Measurements from ENCODE around the gene PRDM16. TPM values are rescaled to one million over a fixed set of nuclear protein-coding genes. Genes with fewer than 3 reads are reported as not detected.

The PRDM16 gene
- polyA plus RNA-seq, 3 donors: not detected

- Mint-ChIP-seq H3K9me3 (no peaks in the 10 kb centered on the region), H3K27ac (no peak overlapping the region), H3K4me1 (no peaks in the 10 kb centered on the region), H3K36me3 (no peaks in the 10 kb centered on the region), H3K4me3 (no peak overlapping the region), H3K27me3 (ENCODE audit: low read depth in 3 of 3) (peaks cover 0 to 2% (median 0%) of the 10 kb centered on the region in 3 donors)
- Histone ChIP-seq H3K9me3 (replicated peaks in 1 of 2; ENCODE audit: control insufficient read depth in 1 of 2, insufficient read depth in 1 of 2, low read length in 2 of 2) (no peaks in the 10 kb centered on the region), H2AFZ (ENCODE audit: insufficient read depth, low read depth, low read length, poor library complexity, severe bottlenecking) (no peak overlapping the region), H3K27me3 (ENCODE audit: control insufficient read depth in 2 of 2, insufficient read depth in 2 of 2, low read length in 2 of 2) (no peaks in the 10 kb centered on the region), H3K4me3 (replicated peaks in 1 of 3; ENCODE audit: low read depth in 2 of 3, low read length in 3 of 3) (no peak overlapping the region), H3K36me3 (replicated peaks in 1 of 2; ENCODE audit: control insufficient read depth in 1 of 2, insufficient read depth in 2 of 2, low read length in 2 of 2) (no peaks in the 10 kb centered on the region), H4K20me1 (ENCODE audit: insufficient read depth, low read length) (no peaks in the 10 kb centered on the region), H3K4me1 (ENCODE audit: control insufficient read depth in 1 of 2, insufficient read depth in 2 of 2, low read length in 2 of 2) (no peaks in the 10 kb centered on the region), H3K4me2 (replicated peaks; ENCODE audit: extremely low read depth, low read length, poor library complexity, severe bottlenecking) (no peak overlapping the region), H3K27ac (ENCODE audit: low read depth in 1 of 2, low read length in 2 of 2) (no peak overlapping the region), H3K9ac (ENCODE audit: insufficient read depth, low read length, poor library complexity, severe bottlenecking) (no peak overlapping the region), H3K79me2 (ENCODE audit: insufficient read depth, low read length) (no peaks in the 10 kb centered on the region)
- 94% methylated on average over 17 of the region's 19 CpGs for WGBS (ENCODE audit: insufficient coverage)
- no peak for TF ChIP-seq CTCF (IDR thresholded peaks at IDR 0.05)
- intact Hi-C loops (cut with micrococcal nuclease): no loop called here
- no peak for DNase-seq
Measured at GRCh38 chr1:3409366-3410141, 340.6 kb downstream of the PRDM16 start.

- H3K9me3 Mint-ChIP-seq: no peaks in the 10 kb centered on the region
- Histone ChIP-seq H3K9ac (ENCODE audit: insufficient read depth, low read length, poor library complexity, severe bottlenecking) (no peak overlapping the region), H3K79me2 (ENCODE audit: insufficient read depth, low read length) (no peaks in the 10 kb centered on the region), H3K4me3 (replicated peaks in 1 of 3; ENCODE audit: low read depth in 2 of 3, low read length in 3 of 3) (no peak overlapping the region), H3K4me1 (ENCODE audit: control insufficient read depth in 1 of 2, insufficient read depth in 2 of 2, low read length in 2 of 2) (no peaks in the 10 kb centered on the region), H3K36me3 (replicated peaks in 1 of 2; ENCODE audit: control insufficient read depth in 1 of 2, insufficient read depth in 2 of 2, low read length in 2 of 2) (no peaks in the 10 kb centered on the region), H3K27ac (ENCODE audit: low read depth in 1 of 2, low read length in 2 of 2) (no peak overlapping the region), H3K27me3 (ENCODE audit: control insufficient read depth in 2 of 2, insufficient read depth in 2 of 2, low read length in 2 of 2) (no peaks in the 10 kb centered on the region), H3K4me2 (replicated peaks; ENCODE audit: extremely low read depth, low read length, poor library complexity, severe bottlenecking) (no peak overlapping the region), H4K20me1 (ENCODE audit: insufficient read depth, low read length) (no peaks in the 10 kb centered on the region), H2AFZ (ENCODE audit: insufficient read depth, low read depth, low read length, poor library complexity, severe bottlenecking) (no peak overlapping the region), H3K9me3 (replicated peaks in 1 of 2; ENCODE audit: control insufficient read depth in 1 of 2, insufficient read depth in 1 of 2, low read length in 2 of 2) (no peaks in the 10 kb centered on the region)
- WGBS (ENCODE audit: insufficient coverage): 92% methylated on average over 18 of the region's 21 CpGs
- peaks cover 0 to 2% (median 0%) of the 10 kb centered on the region in 3 donors for H3K27me3 Mint-ChIP-seq (ENCODE audit: low read depth in 3 of 3)
- TF ChIP-seq CTCF (IDR thresholded peaks at IDR 0.05): no peak
- H3K36me3 Mint-ChIP-seq: no peaks in the 10 kb centered on the region
- DNase-seq: no peak
- H3K27ac Mint-ChIP-seq: no peak overlapping the region
- H3K4me1 Mint-ChIP-seq: no peaks in the 10 kb centered on the region
- intact Hi-C loops (cut with micrococcal nuclease): no loop called here
- H3K4me3 Mint-ChIP-seq: no peak overlapping the region
Measured at GRCh38 chr1:3410142-3410925, 341.3 kb downstream of the PRDM16 start.

Measured in CD14-positive monocyte (primary cell).